Placental pericyte (primary cell): Measurements from ENCODE around the gene FRMD1. TPM values are rescaled to one million over a fixed set of nuclear protein-coding genes. Genes with fewer than 3 reads are reported as not detected.

Experiments
- total RNA-seq: library from RNA; depleted of rRNA; stranded (reverse); fragments of >200 nt; gene quantifications from 2 replicates; pipeline ENCODE4 v1.2.3, GENCODE V29; 2012

Gene FRMD1
- not detected in 2 replicates for total RNA-seq

DNA sequence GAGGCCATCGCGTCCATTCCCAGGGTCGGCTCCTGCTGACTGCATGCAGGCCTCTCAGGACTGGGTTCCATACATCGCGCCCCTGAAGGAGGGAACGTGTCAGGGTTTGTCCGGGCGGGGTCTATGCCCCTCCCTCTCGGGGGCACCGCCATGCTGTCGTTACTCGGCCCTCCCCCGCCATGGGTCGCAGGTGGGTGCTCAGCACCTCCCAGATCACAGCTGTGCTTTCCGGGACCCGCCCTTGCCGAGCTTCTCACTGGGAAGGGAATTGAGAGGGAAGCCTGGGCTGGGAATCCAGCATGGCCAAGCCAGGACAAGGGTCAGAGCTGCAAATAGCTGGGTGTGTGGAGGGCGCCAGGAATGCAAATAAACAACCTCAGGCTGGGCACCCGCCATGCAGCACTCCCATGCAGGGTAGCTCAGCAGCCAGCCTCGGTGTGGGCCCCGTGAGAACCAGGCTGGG is at the start of gene FRMD1:
TSS of gene FRMD1 (minus strand) at position 270 of the 463 bp plus-strand sequence. CDS start at position 152, 118 bp downstream.

Other genes starting within 250 kb of the FRMD1 start
- gene KIF25, start 81.5 kb downstream of the FRMD1 start, total RNA-seq, result 0.14 and 0.22 TPM in 2 replicates
- 0.29 and 0.88 TPM in 2 replicates for gene DACT2, start 240.6 kb upstream of the FRMD1 start, total RNA-seq